Spleen (tissue), 11 donors: ENCODE results near the gene CYP2F1. TPM values are rescaled to one million over a fixed set of nuclear protein-coding genes. Genes with fewer than 3 reads are reported as not detected.
A peak's percentile ranks its signal among the peaks of the same experiment; 100 is the strongest.
"Not testable (repeated sequence)": the region's sequence is repeated elsewhere in the genome, so short reads cannot be mapped to it uniquely, and the experiment has no call there.

Source experiments
- DNase-seq: peaks from one replicate; pipeline ENCODE4 v3.0.0-alpha.2; 2020
- H3K27ac ChIP-seq, 8 donors: fragments of 200-600 bp; sonication (generic) in 7 of 8; 1 replicate in 4 of 8; 2 replicates in 4 of 8; pipeline versions ENCODE4 v1.5.0 to v1.8.0; 2016 to 2021; ENCODE audit warnings: inconsistent platforms in 4 of 8, mild to moderate bottlenecking in 4 of 8, moderate library complexity in 1 of 8
- H3K27me3 ChIP-seq, 7 donors: fragments of 200-600 bp; sonication (generic) in 6 of 7; replicated peaks in 1 of 7; 1 replicate in 4 of 7; 2 replicates in 3 of 7; pipeline versions ENCODE4 v1.5.0 to v1.8.0; 2016 to 2021; ENCODE audit warnings: inconsistent platforms in 3 of 7, mild to moderate bottlenecking in 1 of 7
- H3K36me3 ChIP-seq, 6 donors: fragments of 200-600 bp; sonication (generic) in 5 of 6; 1 replicate in 4 of 6; 2 replicates in 2 of 6; pipeline versions ENCODE4 v1.5.0 to v1.8.0; 2016 to 2021; ENCODE audit warnings: inconsistent platforms in 2 of 6
- H3K4me1 ChIP-seq, 6 donors: fragments of 200-600 bp; sonication (generic) in 5 of 6; 1 replicate in 3 of 6; 2 replicates in 3 of 6; pipeline versions ENCODE4 v1.5.0 to v1.8.0; 2016 to 2021; ENCODE audit warnings: inconsistent platforms in 3 of 6
- H3K4me3 ChIP-seq, 8 donors: fragments of 200-600 bp; sonication (generic) in 7 of 8; 1 replicate in 4 of 8; 2 replicates in 4 of 8; pipeline versions ENCODE4 v1.5.0 to v1.8.0; 2016 to 2021; ENCODE audit warnings: inconsistent platforms in 4 of 8, mild to moderate bottlenecking in 4 of 8, moderate library complexity in 2 of 8
- H3K9me3 ChIP-seq, 8 donors: fragments of 200-600 bp; sonication (generic) in 7 of 8; 1 replicate in 4 of 8; 2 replicates in 4 of 8; pipeline versions ENCODE4 v1.5.0 to v1.8.0; 2016 to 2021; ENCODE audit warnings: inconsistent platforms in 4 of 8
- CTCF ChIP-seq, 11 experiments: fragments of 200-600 bp in 7 of 11; fragments of 450-650 bp in 4 of 11; sonication (generic) in 4 of 11; IDR thresholded peaks in 8 of 11; conservative IDR thresholded peaks in 3 of 11; 1 replicate in 7 of 11; 2 replicates in 4 of 11; pipeline versions ENCODE4 v1.4.0 to v1.8.0; 2016 to 2021; ENCODE audit warnings: antibody characterized with exemption in 11 of 11, inconsistent platforms in 4 of 11, mild to moderate bottlenecking in 1 of 11
- POLR2A ChIP-seq, 3 donors: fragments of 450-650 bp; IDR thresholded peaks; one replicate each; pipeline ENCODE4 v1.5.1; 2017; ENCODE audit warnings: antibody characterized with exemption in 3 of 3, mild to moderate bottlenecking in 1 of 3
- POLR2AphosphoS5 ChIP-seq, 3 donors: sonication (generic); formaldehyde crosslinking; IDR thresholded peaks; one replicate each; pipeline ENCODE4 v1.5.1; 2017; ENCODE audit warnings: antibody characterized with exemption in 3 of 3
- WGBS, 5 donors: extraction: QIAGEN DNeasy Blood & Tissue Kit in 3 of 5; methylation state at CpG; one replicate each; pipeline versions ENCODE4 v1.1.5 to v1.1.7; 2013 to 2018; 5-methylcytosine and 5-hydroxymethylcytosine counted together
- intact Hi-C: fragments of 100-400 bp; cut with DNase I; formaldehyde crosslinking; loops from one replicate; pipeline ENCODE4 v1.15.0; 2023; ENCODE audit warnings: low total_unique reads
- polyA plus RNA-seq, 3 donors: library from polyadenylated mRNA; stranded (reverse); fragments of 200-250 nt; gene quantifications; one replicate each; pipeline ENCODE4 v1.2.1, GENCODE V29; 2013
- total RNA-seq, 7 donors: library from RNA; depleted of rRNA in 3 of 7; stranded (reverse); fragments of >200 nt in 3 of 7; fragmentation: NEBNext Ultra II Directional in 4 of 7; extraction: Animal tissue kit (Norgen Biotek cat#: 25700) in 4 of 7; gene quantifications; one replicate each; pipeline versions ENCODE4 v1.1.0 to v1.2.1, GENCODE V29; 2016 to 2021
- donor health status: healthy with polysubstance abuse.
- donor health status: DM: no; HTN: no; CAD: no; lungs with moderate emphysema.
- donor health status: DM: no; HTN: no; CAD: no.
- donor health status: Bipolar disorder and iron deficiency.
- donor health status: healthy.
- donor health status: DM: no; HTN: no; CAD: no.
- donor health status: DM: yes; HTN: yes; CAD: no.

Gene CYP2F1
- total and polyA plus RNA-seq, 10 donors: not detected

DNA sequence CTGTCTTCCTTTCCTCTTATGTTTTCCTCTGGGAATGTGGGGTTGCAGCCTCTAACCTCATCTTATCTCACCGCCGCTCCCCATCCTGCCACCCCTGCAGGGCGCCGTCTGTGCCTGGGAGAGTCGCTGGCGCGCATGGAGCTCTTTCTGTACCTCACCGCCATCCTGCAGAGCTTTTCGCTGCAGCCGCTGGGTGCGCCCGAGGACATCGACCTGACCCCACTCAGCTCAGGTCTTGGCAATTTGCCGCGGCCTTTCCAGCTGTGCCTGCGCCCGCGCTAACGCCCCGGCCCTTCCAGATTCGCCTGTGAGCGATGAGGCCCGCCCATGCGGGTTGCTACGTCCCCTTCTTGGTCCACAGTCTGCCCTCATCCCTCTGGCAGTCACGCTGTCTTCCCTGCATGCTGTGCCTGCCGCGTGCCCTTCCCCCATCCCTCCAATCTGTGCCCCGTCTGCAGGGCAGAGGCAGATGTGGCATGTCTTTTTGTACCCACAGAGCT lies 13.6 kb downstream of the CYP2F1 start:
- WGBS, 5 donors: 0 to 4% (median 2%) methylated on average over 2 to 27 of the region's 29 CpGs
- intact Hi-C loops, H3K36me3 ChIP-seq, H3K9me3 ChIP-seq: not testable (repeated sequence)
- peaks cover 7 to 22% (median 10%) of the 10 kb centered on the region in 6 donors for H3K4me1 ChIP-seq
- peak; percentile 87 for DNase-seq
- peak overlapping the region in 1 of 8 donors; percentile 38 for H3K27ac ChIP-seq
- H3K4me3 ChIP-seq: peak overlapping the region in 2 of 8 donors; percentile 19 to 55
- TF ChIP-seq CTCF (IDR thresholded peaks at IDR 0.05 in 8 of 11, conservative IDR thresholded peaks at IDR 0.05 in 3 of 11) (peak in 5 of 11 experiments; percentile 24 to 55 (median 46)), POLR2AphosphoS5 (IDR thresholded peaks at IDR 0.05) (peak in 2 of 3 donors; percentile 9 to 71)
- H3K27me3 ChIP-seq: peaks cover 0 to 21% (median 0%) of the 10 kb centered on the region in 7 donors

GRCh38 chr19:41128692-41129091 lies 14.5 kb downstream of the CYP2F1 start:
- no peaks in the 10 kb centered on the region for H3K9me3 ChIP-seq
- intact Hi-C loops: no loop called here
- no peak for DNase-seq
- no peak for TF ChIP-seq POLR2AphosphoS5 (IDR thresholded peaks at IDR 0.05)
- TF ChIP-seq POLR2A (IDR thresholded peaks at IDR 0.05): no peak
- no peak for TF ChIP-seq CTCF (IDR thresholded peaks at IDR 0.05 in 8 of 11, conservative IDR thresholded peaks at IDR 0.05 in 3 of 11)
- WGBS, 5 donors: 66 to 76% (median 75%) methylated on average over 6 of the region's 6 CpGs
- H3K36me3 ChIP-seq: no peaks in the 10 kb centered on the region
- H3K4me3 ChIP-seq: no peak overlapping the region
- H3K27ac ChIP-seq: no peak overlapping the region
- peaks cover 7 to 22% (median 10%) of the 10 kb centered on the region in 6 donors for H3K4me1 ChIP-seq
- H3K27me3 ChIP-seq: peaks cover 0 to 28% (median 0%) of the 10 kb centered on the region in 7 donors

GRCh38 chr19:41131186-41131585 lies 17.0 kb downstream of the CYP2F1 start:
- TF ChIP-seq CTCF (IDR thresholded peaks at IDR 0.05 in 8 of 11, conservative IDR thresholded peaks at IDR 0.05 in 3 of 11): no peak
- TF ChIP-seq POLR2A (IDR thresholded peaks at IDR 0.05): no peak
- TF ChIP-seq POLR2AphosphoS5 (IDR thresholded peaks at IDR 0.05): no peak
- no peaks in the 10 kb centered on the region for H3K9me3 ChIP-seq
- peaks cover 7 to 29% (median 11%) of the 10 kb centered on the region in 6 donors for H3K4me1 ChIP-seq
- H3K36me3 ChIP-seq: no peaks in the 10 kb centered on the region
- intact Hi-C loops: no loop called here
- H3K4me3 ChIP-seq: no peak overlapping the region
- no peak for DNase-seq
- H3K27ac ChIP-seq: no peak overlapping the region
- H3K27me3 ChIP-seq: peaks cover 0 to 45% (median 0%) of the 10 kb centered on the region in 7 donors
- 71 to 82% (median 76%) methylated on average over 5 of the region's 5 CpGs for WGBS, 5 donors

DNA sequence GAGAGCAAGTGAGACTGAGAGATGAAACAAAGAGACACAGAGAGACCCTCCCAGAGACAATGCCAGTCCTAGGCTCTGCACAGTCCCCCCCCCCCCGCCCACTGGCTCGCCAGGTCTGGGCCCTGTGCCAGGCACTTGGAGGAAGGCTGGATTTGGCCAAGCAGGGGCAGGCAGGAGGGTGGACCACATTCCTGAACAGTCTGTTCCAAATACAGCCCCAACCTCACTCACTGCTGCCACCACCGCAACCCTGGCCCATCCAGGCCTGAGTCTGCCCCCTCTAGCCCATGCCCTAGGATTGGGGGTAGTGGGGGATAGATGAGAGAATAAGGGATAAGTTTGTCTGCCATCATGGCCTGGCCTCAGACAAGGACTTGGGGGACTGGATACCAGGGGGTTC lies 19.0 kb downstream of the CYP2F1 start:
- TF ChIP-seq CTCF (IDR thresholded peaks at IDR 0.05 in 8 of 11, conservative IDR thresholded peaks at IDR 0.05 in 3 of 11) (no peak), POLR2AphosphoS5 (IDR thresholded peaks at IDR 0.05) (no peak), POLR2A (IDR thresholded peaks at IDR 0.05) (no peak)
- Histone ChIP-seq H3K27ac (no peak overlapping the region), H3K9me3 (no peaks in the 10 kb centered on the region), H3K36me3 (no peaks in the 10 kb centered on the region), H3K4me1 (peaks cover 0 to 22% (median 5%) of the 10 kb centered on the region in 6 donors), H3K4me3 (no peak overlapping the region), H3K27me3 (peaks cover 0 to 45% (median 0%) of the 10 kb centered on the region in 7 donors)
- intact Hi-C loops: no loop called here
- DNase-seq: no peak
- 47 to 89% (median 69%) methylated on average over 1 to 3 of the region's 3 CpGs for WGBS, 5 donors
